Mucosa of descending colon (tissue), 3 donors: ENCODE data around the gene NEDD8. TPM values are rescaled to one million over a fixed set of nuclear protein-coding genes. Genes with fewer than 3 reads are reported as not detected.
A peak's percentile ranks its signal among the peaks of the same experiment; 100 is the strongest.
"Not testable (repeated sequence)": the region's sequence is repeated elsewhere in the genome, so short reads cannot be mapped to it uniquely, and the experiment has no call there.

Experiments used
- ATAC-seq: fragments of 200-7000 bp; cut with Tn5 transposase; one replicate; pipeline ENCODE4 v1.9.1; 2020; ENCODE audit warnings: mild to moderate bottlenecking, moderate library complexity
- DNase-seq, 3 donors: peaks; one replicate each; pipeline ENCODE4 v3.0.0-alpha.2; 2020
- H3K36me3 ChIP-seq: fragments of 200-600 bp; one replicate; pipeline ENCODE4 v1.8.0; 2021; ENCODE audit warnings: low read depth, mild to moderate bottlenecking
- H3K4me1 ChIP-seq: fragments of 200-600 bp; one replicate; pipeline ENCODE4 v1.8.0; 2021; ENCODE audit warnings: low read depth, mild to moderate bottlenecking
- H3K4me3 ChIP-seq: fragments of 200-600 bp; one replicate; pipeline ENCODE4 v1.8.0; 2021; ENCODE audit warnings: mild to moderate bottlenecking
- H3K9me3 ChIP-seq: fragments of 200-600 bp; one replicate; pipeline ENCODE4 v1.8.0; 2021; ENCODE audit warnings: mild to moderate bottlenecking
- intact Hi-C, 2 donors: fragments of 100-400 bp; cut with DNase I in 1 of 2; cut with micrococcal nuclease in 1 of 2; formaldehyde crosslinking; loops; one replicate each; pipeline versions ENCODE4 v1.11.0 to v1.11.1; 2022; cut with DNase I, micrococcal nuclease
- total RNA-seq, 3 donors: library from RNA; stranded (reverse); fragmentation: NEBNext Ultra II Directional in 2 of 3; extraction: Animal tissue kit (Norgen Biotek cat#: 25700) in 2 of 3; gene quantifications; one replicate each; pipeline versions ENCODE4 v1.2.1 to v1.2.4, GENCODE V29; 2021 to 2023
- TF ChIP-seq, protein P1 (sequence below): fragments of 200-600 bp; IDR thresholded peaks from one replicate; pipeline ENCODE4 v1.8.0; 2022; ENCODE audit warnings: antibody characterized with exemption, mild to moderate bottlenecking
- donor health status: DM: no; HTN: no; CAD: no; lungs with moderate emphysema.
- donor health status: DM: no; HTN: no; CAD: no.
- donor health status: DM: no; HTN: yes; CAD: no.

NEDD8 gene
- total RNA-seq, 3 donors from 2014 or later, result 108 to 150 (median 131) TPM

DNA sequence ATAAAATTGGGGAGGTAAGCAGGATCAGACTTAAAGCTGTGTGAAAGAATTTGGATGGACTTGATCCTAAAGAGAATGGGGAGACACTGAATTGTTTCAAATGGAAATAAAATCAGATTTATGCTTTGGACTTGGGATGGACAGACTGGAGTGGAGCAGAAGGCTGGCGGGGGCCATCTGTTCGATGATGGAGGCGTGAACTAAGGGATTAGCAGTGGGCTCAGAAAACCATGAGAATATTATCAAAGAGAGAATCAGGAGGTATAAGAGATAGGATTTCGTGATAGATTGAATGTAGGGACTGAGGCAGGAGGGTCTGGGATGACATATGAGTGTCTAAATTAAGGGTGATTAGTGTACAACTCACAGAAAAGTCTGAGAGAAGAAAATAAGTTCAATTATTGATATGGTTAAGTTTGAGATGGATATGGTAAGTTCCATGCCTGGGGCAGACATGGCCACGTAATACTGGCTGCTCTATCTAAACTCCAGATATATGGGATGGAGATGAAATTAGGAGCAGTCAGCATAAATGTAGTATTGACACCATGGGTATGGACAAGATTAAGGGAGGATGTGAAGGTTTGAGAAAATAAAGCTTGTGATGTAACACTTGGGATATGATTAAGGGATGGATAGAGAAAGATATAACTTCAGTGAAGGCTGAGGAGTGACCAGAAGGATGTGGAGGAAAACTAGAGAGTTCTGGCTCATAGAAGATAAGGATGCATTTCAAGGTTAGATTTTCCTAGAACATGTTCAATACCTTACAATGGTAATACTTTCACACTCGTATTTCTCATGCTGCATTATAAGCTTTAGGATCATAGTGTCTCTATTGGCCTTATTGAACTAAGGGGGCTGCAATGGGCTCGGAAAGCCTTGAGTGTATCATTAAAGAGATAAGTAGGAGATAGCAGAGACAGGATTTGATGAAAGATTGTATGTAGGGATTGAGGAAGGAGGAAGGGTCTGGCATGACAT lies 27.7 kb downstream of the NEDD8 start:
- intact Hi-C loops, result no loop called here
- no peak overlapping the region for H3K4me3 ChIP-seq
- no peaks in the 10 kb centered on the region for H3K36me3 ChIP-seq
- H3K4me1 ChIP-seq, result no peaks in the 10 kb centered on the region
- no peak for ATAC-seq
- TF ChIP-seq, protein P1, sequence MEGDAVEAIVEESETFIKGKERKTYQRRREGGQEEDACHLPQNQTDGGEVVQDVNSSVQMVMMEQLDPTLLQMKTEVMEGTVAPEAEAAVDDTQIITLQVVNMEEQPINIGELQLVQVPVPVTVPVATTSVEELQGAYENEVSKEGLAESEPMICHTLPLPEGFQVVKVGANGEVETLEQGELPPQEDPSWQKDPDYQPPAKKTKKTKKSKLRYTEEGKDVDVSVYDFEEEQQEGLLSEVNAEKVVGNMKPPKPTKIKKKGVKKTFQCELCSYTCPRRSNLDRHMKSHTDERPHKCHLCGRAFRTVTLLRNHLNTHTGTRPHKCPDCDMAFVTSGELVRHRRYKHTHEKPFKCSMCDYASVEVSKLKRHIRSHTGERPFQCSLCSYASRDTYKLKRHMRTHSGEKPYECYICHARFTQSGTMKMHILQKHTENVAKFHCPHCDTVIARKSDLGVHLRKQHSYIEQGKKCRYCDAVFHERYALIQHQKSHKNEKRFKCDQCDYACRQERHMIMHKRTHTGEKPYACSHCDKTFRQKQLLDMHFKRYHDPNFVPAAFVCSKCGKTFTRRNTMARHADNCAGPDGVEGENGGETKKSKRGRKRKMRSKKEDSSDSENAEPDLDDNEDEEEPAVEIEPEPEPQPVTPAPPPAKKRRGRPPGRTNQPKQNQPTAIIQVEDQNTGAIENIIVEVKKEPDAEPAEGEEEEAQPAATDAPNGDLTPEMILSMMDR, result no peak
- DNase-seq, result no peak
- H3K9me3 ChIP-seq, result no peaks in the 10 kb centered on the region

- H3K4me1 ChIP-seq, H3K9me3 ChIP-seq, H3K4me3 ChIP-seq, ATAC-seq, DNase-seq, H3K36me3 ChIP-seq, intact Hi-C loops: not testable (repeated sequence)
These were observed 28.8 kb downstream of the NEDD8 start for GRCh38 chr14:24203249-24203886.

DNA sequence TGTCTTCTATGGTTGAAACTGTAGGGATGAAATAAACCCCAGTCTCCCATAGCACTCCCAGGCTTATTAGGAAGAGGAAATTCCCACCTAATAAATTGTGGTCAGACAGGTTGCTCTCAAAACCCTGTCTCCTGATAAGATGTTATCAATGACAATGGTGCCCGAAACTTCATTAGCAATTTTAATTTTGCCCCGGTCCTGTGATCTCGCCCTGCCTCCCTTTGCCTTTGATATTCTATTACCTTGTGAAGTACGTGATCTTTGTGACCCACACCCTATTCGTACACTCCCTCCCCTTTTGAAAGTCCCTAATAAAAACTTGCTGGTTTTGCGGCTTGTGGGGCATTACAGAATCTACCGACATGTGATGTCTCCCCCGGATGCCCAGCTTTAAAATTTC lies 29.6 kb downstream of the NEDD8 start:
- H3K9me3 ChIP-seq, H3K4me3 ChIP-seq, DNase-seq, ATAC-seq, H3K36me3 ChIP-seq, intact Hi-C loops: not testable (repeated sequence)
- peaks cover 10% of the 10 kb centered on the region for H3K4me1 ChIP-seq

DNA sequence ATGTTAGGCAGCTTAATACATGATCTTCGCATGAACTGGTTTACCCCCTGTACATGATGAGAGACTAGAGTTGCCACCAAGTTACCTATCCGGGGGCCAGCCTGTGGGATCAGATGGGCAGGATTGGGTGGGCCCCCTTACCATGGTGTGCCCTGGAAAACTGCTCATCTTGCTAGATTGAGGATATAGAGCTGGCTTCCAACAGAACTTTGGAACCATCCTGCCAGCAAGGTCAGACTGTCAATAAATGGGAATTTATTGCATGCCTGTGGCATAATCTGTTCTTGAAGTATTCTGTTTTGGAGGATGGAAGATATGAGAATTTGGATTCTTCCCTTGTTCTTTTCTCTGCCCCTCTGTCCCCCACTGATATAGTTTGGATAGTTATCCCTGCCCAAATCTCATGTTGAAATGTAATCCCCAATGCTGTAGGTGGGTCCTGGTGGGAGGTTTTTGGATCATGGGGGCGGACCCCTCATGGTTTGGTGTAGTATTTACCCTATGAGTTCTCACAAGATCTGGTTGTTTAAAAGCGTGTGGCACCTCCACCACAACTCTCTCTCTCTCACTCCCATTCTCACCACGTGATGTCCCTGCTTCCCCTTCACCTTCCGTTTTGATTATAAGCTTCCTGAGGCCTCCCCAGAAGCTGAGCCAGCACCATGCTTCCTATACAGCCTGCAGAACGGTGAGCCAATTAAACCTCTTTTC lies 33.2 kb downstream of the NEDD8 start:
- Histone ChIP-seq H3K36me3 (no peaks in the 10 kb centered on the region), H3K4me3 (no peak overlapping the region), H3K4me1 (peaks cover 25% of the 10 kb centered on the region), H3K9me3 (no peaks in the 10 kb centered on the region)
- TF ChIP-seq, protein P1, result no peak
- intact Hi-C loops, result no loop called here
- DNase-seq, result peak in 1 of 3 donors; percentile 33
- ATAC-seq, result no peak

DNA sequence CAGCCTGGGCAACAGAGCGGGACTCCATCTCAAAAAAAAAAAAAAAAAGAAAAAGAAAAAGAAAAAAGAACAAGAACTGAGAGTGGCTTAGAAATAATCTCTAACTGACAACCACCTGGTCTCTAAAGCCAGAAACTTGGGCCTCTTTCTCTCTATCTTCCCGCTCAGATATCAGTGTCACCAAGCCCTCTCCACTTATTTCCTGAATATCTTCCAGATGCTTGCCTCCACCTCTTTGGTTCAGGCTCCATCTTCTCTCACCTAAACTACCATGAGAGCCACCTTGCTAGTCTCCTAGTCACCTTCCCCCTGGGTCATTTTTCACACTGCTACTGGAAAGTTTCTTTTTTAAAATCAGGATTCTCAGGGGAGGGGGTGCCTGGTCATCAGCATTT lies 35.1 kb downstream of the NEDD8 start:
- TF ChIP-seq, protein P1, result no peak
- H3K4me1 ChIP-seq, result peaks cover 25% of the 10 kb centered on the region
- intact Hi-C loops, result no loop called here
- no peak for DNase-seq
- no peaks in the 10 kb centered on the region for H3K9me3 ChIP-seq
- ATAC-seq, result no peak
- H3K4me3 ChIP-seq, result no peak overlapping the region
- H3K36me3 ChIP-seq, result no peaks in the 10 kb centered on the region

- Histone ChIP-seq H3K9me3 (no peaks in the 10 kb centered on the region), H3K4me1 (peaks cover 25% of the 10 kb centered on the region), H3K4me3 (peak overlapping the region; percentile 82), H3K36me3 (no peaks in the 10 kb centered on the region)
- intact Hi-C loops, result no loop called here
- TF ChIP-seq, protein P1, result no peak
- no peak for DNase-seq
- ATAC-seq, result peak; percentile 43
These were observed 35.8 kb downstream of the NEDD8 start for GRCh38 chr14:24196071-24197055.
